IMR-90 (cell line): ENCODE data around the gene GTF2F1. TPM values are rescaled to one million over a fixed set of nuclear protein-coding genes. Genes with fewer than 3 reads are reported as not detected.

Source experiments
- MAFK ChIP-seq: IDR thresholded peaks from 2 replicates; pipeline ENCODE4 v1.6.1; 2012; ENCODE audit warnings: low read depth, low read length, improper control_type of control experiment
- POLR2A ChIP-seq: IDR thresholded peaks from 2 replicates; pipeline ENCODE4 v1.6.1; 2012; ENCODE audit warnings: mild to moderate bottlenecking, low read depth, low read length
- RFX5 ChIP-seq: IDR thresholded peaks from 2 replicates; pipeline ENCODE4 v1.8.0; 2012; ENCODE audit warnings: low read depth, mild to moderate bottlenecking, low read length, moderate library complexity
- polyA plus RNA-seq, 3 experiments: library from polyadenylated mRNA; depleted of rRNA; stranded (reverse); fragments of >200 nt; gene quantifications; 2 replicates each; pipeline ENCODE4 v1.2.3, GENCODE V29; 2012; ENCODE audit warnings: low replicate concordance in 1 of 3
- total RNA-seq: library from RNA; depleted of rRNA; stranded (reverse); fragments of >200 nt; gene quantifications from 2 replicates; pipeline ENCODE4 v1.2.3, GENCODE V29; 2012
- TF ChIP-seq, protein P1 (sequence below): fragments of 150-350 bp; IDR thresholded peaks from 2 replicates; pipeline ENCODE4 v1.6.1; 2016; ENCODE audit warnings: low read depth, mild to moderate bottlenecking, low read length, moderate library complexity, borderline replicate concordance

The GTF2F1 gene
- total and polyA plus RNA-seq, 2 of the 4 experiments (the other 2 are of a cell fraction), result 43.7 to 51.4 TPM

GRCh38 chr19:6416658-6417405 is 23.9 kb upstream of the GTF2F1 start (continued):
- TF ChIP-seq, protein P1, sequence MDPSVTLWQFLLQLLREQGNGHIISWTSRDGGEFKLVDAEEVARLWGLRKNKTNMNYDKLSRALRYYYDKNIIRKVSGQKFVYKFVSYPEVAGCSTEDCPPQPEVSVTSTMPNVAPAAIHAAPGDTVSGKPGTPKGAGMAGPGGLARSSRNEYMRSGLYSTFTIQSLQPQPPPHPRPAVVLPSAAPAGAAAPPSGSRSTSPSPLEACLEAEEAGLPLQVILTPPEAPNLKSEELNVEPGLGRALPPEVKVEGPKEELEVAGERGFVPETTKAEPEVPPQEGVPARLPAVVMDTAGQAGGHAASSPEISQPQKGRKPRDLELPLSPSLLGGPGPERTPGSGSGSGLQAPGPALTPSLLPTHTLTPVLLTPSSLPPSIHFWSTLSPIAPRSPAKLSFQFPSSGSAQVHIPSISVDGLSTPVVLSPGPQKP, result no peak
- TF ChIP-seq MAFK, result no peak
- TF ChIP-seq POLR2A, result no peak
- TF ChIP-seq RFX5, result no peak
